Prostate gland (tissue), 2 donors: ENCODE results near the gene ANKRD13C. TPM values are rescaled to one million over a fixed set of nuclear protein-coding genes. Genes with fewer than 3 reads are reported as not detected.

Experiments used
- DNase-seq: peaks from one replicate; pipeline ENCODE4 v3.0.0-alpha.2; 2019; ENCODE audit warnings: low spot score
- H3K27ac ChIP-seq, 2 donors: fragments of 200-600 bp; sonication (generic); 2 replicates each; pipeline ENCODE4 v1.5.1; 2017 to 2019
- H3K27me3 ChIP-seq: fragments of 200-600 bp; sonication (generic); replicated peaks from 2 replicates; pipeline ENCODE4 v1.5.1; 2019; ENCODE audit not compliant: insufficient read depth
- H3K36me3 ChIP-seq, 2 donors: fragments of 200-600 bp; sonication (generic); 1 replicate in 1 of 2; 2 replicates in 1 of 2; pipeline versions ENCODE4 v1.5.1 to v1.8.1; 2017 to 2019
- H3K4me1 ChIP-seq: fragments of 200-600 bp; sonication (generic); replicated peaks from 2 replicates; pipeline ENCODE4 v1.5.1; 2019
- H3K4me3 ChIP-seq, 2 donors: fragments of 200-600 bp; sonication (generic); 2 replicates each; pipeline ENCODE4 v1.5.1; 2017 to 2019
- H3K9me3 ChIP-seq: fragments of 200-600 bp; sonication (generic); 2 replicates; pipeline ENCODE4 v1.5.1; 2017
- CTCF ChIP-seq, 4 experiments: fragments of 200-600 bp in 2 of 4; fragments of 450-650 bp in 2 of 4; sonication (generic) in 2 of 4; IDR thresholded peaks; 1 replicate in 3 of 4; 2 replicates in 1 of 4; pipeline ENCODE4 v1.5.1; 2016 to 2019; ENCODE audit warnings: antibody characterized with exemption in 4 of 4, mild to moderate bottlenecking in 2 of 4, moderate library complexity in 2 of 4
- POLR2A ChIP-seq: fragments of 450-650 bp; IDR thresholded peaks from one replicate; pipeline ENCODE4 v1.6.1; 2016; ENCODE audit warnings: antibody characterized with exemption, mild to moderate bottlenecking
- POLR2AphosphoS5 ChIP-seq: sonication (generic); formaldehyde crosslinking; IDR thresholded peaks from one replicate; pipeline ENCODE4 v1.6.1; 2017; ENCODE audit warnings: antibody characterized with exemption
- WGBS: methylation state at CpG from one replicate; pipeline ENCODE4 v1.1.5; 2018; 5-methylcytosine and 5-hydroxymethylcytosine counted together
- intact Hi-C: fragments of 100-400 bp; cut with DNase I; formaldehyde crosslinking; loops from one replicate; pipeline ENCODE4 v1.14.2; 2022
- total RNA-seq, 2 donors: library from RNA; depleted of rRNA; stranded (reverse); fragments of >200 nt; gene quantifications; one replicate each; pipeline ENCODE4 v1.1.0, GENCODE V29; 2016

The ANKRD13C gene
- total RNA-seq, 2 donors from 2014 or later, result 21.7 to 26.2 TPM

GRCh38 chr1:70360321-70360720 is 5.8 kb upstream of the ANKRD13C start:
- Histone ChIP-seq H3K4me3 (no peak overlapping the region), H3K4me1 (no peaks in the 10 kb centered on the region), H3K27me3 (no peaks in the 10 kb centered on the region), H3K27ac (no peak overlapping the region), H3K9me3 (no peaks in the 10 kb centered on the region), H3K36me3 (no peaks in the 10 kb centered on the region)
- TF ChIP-seq POLR2A (no peak), CTCF (IDR thresholded peaks at IDR 0.05) (no peak), POLR2AphosphoS5 (no peak)
- DNase-seq, result no peak
- intact Hi-C loops, result no loop called here
- WGBS, result 72% methylated on average over 5 of the region's 5 CpGs

- no peak for TF ChIP-seq POLR2A
- TF ChIP-seq CTCF (IDR thresholded peaks at IDR 0.05), result no peak
- TF ChIP-seq POLR2AphosphoS5, result no peak
- Histone ChIP-seq H3K9me3 (no peaks in the 10 kb centered on the region), H3K36me3 (no peaks in the 10 kb centered on the region), H3K27me3 (no peaks in the 10 kb centered on the region), H3K27ac (no peak overlapping the region), H3K4me3 (no peak overlapping the region), H3K4me1 (no peaks in the 10 kb centered on the region)
- WGBS, result 91% methylated on average over 7 of the region's 7 CpGs
- intact Hi-C loops, result no loop called here
- DNase-seq, result no peak
Observed at GRCh38 chr1:70358921-70359564, 4.5 kb upstream of the ANKRD13C start.

- Histone ChIP-seq H3K4me1 (no peaks in the 10 kb centered on the region), H3K27ac (no peak overlapping the region), H3K27me3 (no peaks in the 10 kb centered on the region), H3K36me3 (no peaks in the 10 kb centered on the region), H3K9me3 (no peaks in the 10 kb centered on the region), H3K4me3 (no peak overlapping the region)
- intact Hi-C loops, result loop anchor here (2.0 kb wide), 1 partner anchor 55 kb away; the partner anchor contains the start of gene CTH
- DNase-seq, result no peak
- TF ChIP-seq POLR2AphosphoS5 (no peak), POLR2A (no peak), CTCF (IDR thresholded peaks at IDR 0.05) (no peak)
- 72% methylated on average over 7 of the region's 7 CpGs for WGBS
Observed at GRCh38 chr1:70355920-70356319, 1.4 kb upstream of the ANKRD13C start.

- DNase-seq, result no peak
- Histone ChIP-seq H3K9me3 (no peaks in the 10 kb centered on the region), H3K27me3 (no peaks in the 10 kb centered on the region), H3K27ac (peak overlapping the region; percentile 91 to 94), H3K36me3 (no peaks in the 10 kb centered on the region), H3K4me3 (peak overlapping the region; percentile 67 to 89), H3K4me1 (no peaks in the 10 kb centered on the region)
- intact Hi-C loops, result loop anchor here (2.0 kb wide), 1 partner anchor 56 kb away; the partner anchor contains the start of gene CTH
- WGBS, result 52% methylated on average over 6 of the region's 6 CpGs
- TF ChIP-seq POLR2A, result no peak
- TF ChIP-seq CTCF (IDR thresholded peaks at IDR 0.05), result no peak
- no peak for TF ChIP-seq POLR2AphosphoS5
Observed at GRCh38 chr1:70355111-70355407, 537 bp upstream of the ANKRD13C start.
